22Rv1 (cell line): ENCODE measurements around the gene NALCN.
"Not testable (repeated sequence)": the region's sequence is repeated elsewhere in the genome, so short reads cannot be mapped to it uniquely, and the experiment has no call there.

Experiments used
- H3K27ac ChIP-seq: fragments of 450-650 bp; 2 replicates; pipeline ENCODE4 v1.5.1; 2017
- ZFX ChIP-seq: fragments of 450-650 bp; IDR thresholded peaks from 2 replicates; pipeline ENCODE4 v1.6.1; 2017; ENCODE audit warnings: antibody characterized with exemption, borderline replicate concordance
- TF ChIP-seq, protein P1 (sequence below): fragments of 450-650 bp; IDR thresholded peaks from 2 replicates; pipeline ENCODE4 v1.5.1; 2017; ENCODE audit warnings: mild to moderate bottlenecking

Gene NALCN

DNA sequence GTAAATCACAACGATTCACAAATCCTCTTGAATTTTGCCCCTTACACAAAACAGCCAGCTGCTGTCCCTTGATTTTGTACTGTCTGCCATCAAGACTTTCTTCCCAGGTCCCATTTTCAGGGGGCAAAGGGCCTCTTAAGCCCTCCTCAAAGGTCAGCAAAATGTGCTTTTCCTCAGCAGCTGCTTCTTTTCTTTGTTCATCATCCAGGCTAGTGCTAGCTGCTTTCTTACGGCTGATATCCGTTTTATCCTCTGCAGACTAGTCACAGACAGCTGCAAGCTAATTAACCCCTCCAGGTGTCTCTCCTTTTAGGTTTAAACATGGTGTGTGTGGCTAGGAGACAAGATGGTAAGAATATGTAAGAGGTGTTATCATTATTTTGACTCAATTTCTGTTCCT, 90.9 kb downstream of the NALCN start:
- no peak overlapping the region for H3K27ac ChIP-seq
- TF ChIP-seq, protein P1, sequence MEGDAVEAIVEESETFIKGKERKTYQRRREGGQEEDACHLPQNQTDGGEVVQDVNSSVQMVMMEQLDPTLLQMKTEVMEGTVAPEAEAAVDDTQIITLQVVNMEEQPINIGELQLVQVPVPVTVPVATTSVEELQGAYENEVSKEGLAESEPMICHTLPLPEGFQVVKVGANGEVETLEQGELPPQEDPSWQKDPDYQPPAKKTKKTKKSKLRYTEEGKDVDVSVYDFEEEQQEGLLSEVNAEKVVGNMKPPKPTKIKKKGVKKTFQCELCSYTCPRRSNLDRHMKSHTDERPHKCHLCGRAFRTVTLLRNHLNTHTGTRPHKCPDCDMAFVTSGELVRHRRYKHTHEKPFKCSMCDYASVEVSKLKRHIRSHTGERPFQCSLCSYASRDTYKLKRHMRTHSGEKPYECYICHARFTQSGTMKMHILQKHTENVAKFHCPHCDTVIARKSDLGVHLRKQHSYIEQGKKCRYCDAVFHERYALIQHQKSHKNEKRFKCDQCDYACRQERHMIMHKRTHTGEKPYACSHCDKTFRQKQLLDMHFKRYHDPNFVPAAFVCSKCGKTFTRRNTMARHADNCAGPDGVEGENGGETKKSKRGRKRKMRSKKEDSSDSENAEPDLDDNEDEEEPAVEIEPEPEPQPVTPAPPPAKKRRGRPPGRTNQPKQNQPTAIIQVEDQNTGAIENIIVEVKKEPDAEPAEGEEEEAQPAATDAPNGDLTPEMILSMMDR, result no peak
- no peak for TF ChIP-seq ZFX

DNA sequence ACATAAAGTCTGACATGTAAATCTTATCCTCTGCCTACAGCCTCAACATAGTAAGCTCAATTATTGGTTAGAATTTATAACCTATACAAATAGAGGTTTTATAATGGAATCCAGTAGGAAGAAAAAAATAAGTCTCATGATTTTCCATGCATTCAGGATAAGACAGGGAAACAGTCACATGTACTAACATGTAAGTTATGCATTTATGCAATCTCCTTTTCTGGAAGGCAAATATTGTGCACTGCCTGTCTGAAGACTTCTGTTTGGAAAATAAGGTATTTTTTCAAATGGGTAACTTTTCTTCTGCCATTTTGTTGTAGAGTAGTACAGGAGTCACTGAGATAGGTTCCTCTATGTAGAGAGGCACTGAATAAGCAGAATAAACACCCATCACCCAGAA, 92.7 kb downstream of the NALCN start:
- no peak overlapping the region for H3K27ac ChIP-seq
- TF ChIP-seq, protein P1, result no peak
- TF ChIP-seq ZFX, result no peak

DNA sequence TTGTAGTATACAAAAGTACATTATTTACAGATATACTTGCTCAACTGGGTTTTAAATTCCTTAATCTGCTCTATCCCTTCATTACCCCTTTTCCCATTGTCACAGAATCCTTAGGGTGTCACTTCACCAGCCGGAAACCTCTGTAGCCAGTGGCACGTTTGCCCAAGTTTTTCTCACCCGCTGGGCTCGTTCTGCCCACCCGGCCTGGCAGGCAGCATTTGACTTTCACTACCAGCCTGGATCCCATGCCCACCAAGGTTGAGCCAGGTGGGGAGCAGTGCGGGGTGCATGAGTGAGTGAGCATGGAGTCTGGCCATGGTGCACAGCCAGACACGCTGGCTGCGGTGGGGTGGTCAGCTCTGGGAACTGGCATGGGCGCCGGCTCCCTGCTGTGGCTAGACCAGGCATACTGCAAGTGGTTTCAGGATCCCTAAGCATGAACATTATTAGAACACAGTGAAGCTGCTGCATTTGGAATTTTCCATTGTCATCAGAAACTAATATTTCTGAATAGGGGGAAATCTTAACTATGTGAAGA, 98.3 kb downstream of the NALCN start:
- H3K27ac ChIP-seq, result no peak overlapping the region
- TF ChIP-seq ZFX, result no peak
- TF ChIP-seq, protein P1, result no peak

DNA sequence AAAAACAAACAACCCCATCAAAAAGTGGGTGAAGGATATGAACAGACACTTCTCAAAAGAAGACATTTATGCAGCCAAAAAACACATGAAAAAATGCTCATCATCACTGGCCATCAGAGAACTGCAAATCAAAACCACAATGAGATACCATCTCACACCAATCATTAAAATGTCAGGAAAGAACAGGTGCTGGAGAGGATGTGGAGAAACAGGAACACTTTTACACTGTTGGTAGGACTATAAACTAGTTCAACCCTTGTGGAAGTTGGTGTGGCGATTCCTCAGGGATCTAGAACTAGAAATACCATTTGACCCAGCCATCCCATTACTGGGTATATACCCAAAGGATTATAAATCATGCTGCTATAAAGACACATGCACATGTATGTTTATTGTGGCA, 102.8 kb downstream of the NALCN start:
- not testable (repeated sequence) for H3K27ac ChIP-seq

DNA sequence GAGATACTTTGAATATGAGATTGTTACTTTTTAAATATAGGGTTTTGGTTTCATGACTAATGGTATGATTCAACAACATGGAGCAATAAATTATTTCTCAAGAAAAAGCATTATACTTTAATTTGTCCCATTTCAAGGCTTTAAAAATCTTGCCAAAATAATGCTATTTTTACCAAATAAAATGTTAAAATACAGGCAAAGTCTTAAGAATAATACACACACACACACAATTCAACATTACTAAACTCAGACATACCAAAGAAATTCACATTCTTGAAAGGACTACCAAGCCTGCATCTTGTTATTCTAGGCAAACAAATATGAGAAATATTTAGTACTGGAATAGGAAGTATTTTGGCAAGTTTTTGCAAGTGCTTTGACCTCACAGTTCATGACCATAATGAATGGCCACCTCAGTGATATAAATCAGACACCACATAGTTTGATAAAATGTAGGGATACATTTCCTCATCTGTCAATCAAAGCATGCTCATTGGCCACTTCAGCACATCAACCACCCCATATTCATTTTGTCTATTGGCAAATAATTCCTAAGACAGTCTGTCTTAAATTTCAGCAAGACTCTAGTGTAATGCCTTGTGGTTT, 107.2 kb downstream of the NALCN start:
- TF ChIP-seq, protein P1, result no peak
- TF ChIP-seq ZFX, result no peak

DNA sequence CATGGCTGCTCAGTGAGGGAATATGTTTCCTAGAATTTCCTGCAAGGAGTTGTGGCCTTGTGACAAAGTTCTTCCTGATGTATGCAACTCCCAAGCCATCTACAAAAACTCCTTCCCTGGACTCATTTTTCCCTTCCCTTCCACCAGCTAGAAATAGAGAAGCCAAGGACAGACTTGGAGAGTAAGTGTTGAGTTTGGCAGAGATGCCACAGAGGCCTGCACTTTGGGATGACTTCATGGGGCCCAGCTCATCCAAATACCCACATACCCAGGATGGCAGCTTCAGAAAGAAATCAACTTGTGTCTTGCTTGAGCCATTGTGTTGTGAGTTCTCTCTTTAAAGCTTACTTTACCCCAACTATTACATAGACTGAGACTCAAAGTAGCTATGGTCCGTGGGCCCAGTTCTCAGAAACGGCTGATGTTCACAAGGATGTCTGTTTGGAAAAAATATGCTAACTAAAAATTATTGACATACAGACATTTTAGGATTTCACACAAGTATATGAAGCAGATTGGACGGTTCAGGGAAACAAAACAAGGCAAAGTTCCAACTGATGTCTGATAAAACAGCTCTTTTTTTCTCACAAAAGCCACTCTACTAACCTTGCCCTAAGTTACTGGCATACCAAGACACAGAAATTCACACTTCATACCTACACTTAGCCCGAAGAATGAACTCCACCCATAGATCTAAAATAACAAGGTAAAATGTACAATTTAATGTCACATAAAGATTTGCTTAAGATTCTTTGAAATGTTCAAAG, 107.9 kb downstream of the NALCN start:
- no peak overlapping the region for H3K27ac ChIP-seq
- TF ChIP-seq, protein P1, result no peak
- no peak for TF ChIP-seq ZFX

More for the DNA sequence above, 107.2 kb downstream of the NALCN start:
- H3K27ac ChIP-seq, result no peak overlapping the region

DNA sequence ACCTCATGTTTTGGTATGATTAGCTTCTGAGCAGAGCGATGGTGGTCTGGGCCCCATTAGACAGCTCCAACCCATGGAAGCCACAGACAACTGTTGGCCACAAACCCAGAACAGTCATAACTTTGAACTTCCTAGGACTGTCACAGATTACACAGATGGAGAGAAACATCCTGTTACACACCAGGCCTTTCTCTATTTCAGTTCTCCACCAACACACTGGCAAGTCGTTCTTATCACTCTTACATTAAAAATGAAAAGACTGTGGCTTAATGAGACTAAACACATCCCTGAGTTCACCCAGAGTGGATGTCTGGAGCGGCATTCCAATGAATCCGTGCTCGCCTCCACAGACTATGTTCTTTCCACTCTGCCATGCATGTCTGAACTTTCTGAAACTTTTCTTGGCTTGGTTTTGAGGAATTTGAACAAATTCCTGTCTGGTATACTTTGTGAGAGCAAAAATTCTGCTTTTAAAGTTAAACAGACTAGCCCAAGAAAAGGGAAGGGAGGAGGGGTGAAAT, 109.1 kb downstream of the NALCN start:
- no peak for TF ChIP-seq ZFX
- TF ChIP-seq, protein P1, result no peak
- no peak overlapping the region for H3K27ac ChIP-seq
